Lung (tissue), 12 donors: ENCODE measurements around the gene PTPMT1. TPM values are rescaled to one million over a fixed set of nuclear protein-coding genes. Genes with fewer than 3 reads are reported as not detected.
"Not testable (repeated sequence)": the region's sequence is repeated elsewhere in the genome, so short reads cannot be mapped to it uniquely, and the experiment has no call there.

Source experiments
- ATAC-seq: fragments of 200-7000 bp; cut with Tn5 transposase; one replicate; pipeline ENCODE4 v1.9.1; 2020; ENCODE audit warnings: moderate number of reproducible peaks; ENCODE audit not compliant: insufficient read depth, low FRiP score
- DNase-seq, 3 donors: peaks; one replicate each; pipeline ENCODE4 v3.0.0-alpha.2; 2013 to 2017
- H3K27ac ChIP-seq, 2 donors: one replicate each; pipeline ENCODE4 v1.5.1; 2013; ENCODE audit warnings: mild to moderate bottlenecking in 2 of 2, moderate library complexity in 2 of 2, control low read depth in 1 of 2, inconsistent platforms in 1 of 2, low read depth in 1 of 2, low read length in 1 of 2
- H3K27me3 ChIP-seq, 3 donors: one replicate each; pipeline ENCODE4 v1.5.1; 2013; ENCODE audit warnings: low read length in 2 of 3; ENCODE audit not compliant: control insufficient read depth in 3 of 3, insufficient read depth in 3 of 3
- H3K36me3 ChIP-seq, 4 donors: one replicate each; pipeline ENCODE4 v1.5.1; 2013; ENCODE audit warnings: low read length in 4 of 4, mild to moderate bottlenecking in 1 of 4, moderate library complexity in 1 of 4; ENCODE audit not compliant: control insufficient read depth in 4 of 4, insufficient read depth in 4 of 4
- H3K4me1 ChIP-seq, 5 donors: one replicate each; pipeline ENCODE4 v1.5.1; 2013; ENCODE audit warnings: low read length in 5 of 5, mild to moderate bottlenecking in 2 of 5, moderate library complexity in 1 of 5; ENCODE audit not compliant: control insufficient read depth in 5 of 5, insufficient read depth in 5 of 5
- H3K4me3 ChIP-seq: one replicate; pipeline ENCODE4 v1.5.1; 2013; ENCODE audit warnings: mild to moderate bottlenecking, control low read depth, moderate library complexity
- H3K9ac ChIP-seq, 2 donors: one replicate each; pipeline ENCODE4 v1.5.1; 2013; ENCODE audit warnings: low read length in 2 of 2, control low read depth in 1 of 2; ENCODE audit not compliant: insufficient read depth in 1 of 2
- H3K9me3 ChIP-seq, 4 donors: one replicate each; pipeline ENCODE4 v1.5.1; 2013; ENCODE audit warnings: low read length in 3 of 4, mild to moderate bottlenecking in 1 of 4, moderate library complexity in 1 of 4; ENCODE audit not compliant: control insufficient read depth in 4 of 4, insufficient read depth in 3 of 4
- WGBS, 2 donors: extraction: QIAGEN DNeasy Blood & Tissue Kit; methylation state at CpG; one replicate each; pipeline ENCODE4 v1.1.7; 2013; 5-methylcytosine and 5-hydroxymethylcytosine counted together
- polyA plus RNA-seq, 2 donors: library from polyadenylated mRNA; stranded (reverse); fragments of 200-250 nt; gene quantifications; one replicate each; pipeline ENCODE4 v1.2.1, GENCODE V29; 2013
- total RNA-seq, 2 donors: library from RNA; depleted of rRNA in 1 of 2; stranded (reverse); fragments of >200 nt in 1 of 2; gene quantifications; one replicate each; pipeline ENCODE4 v1.2.1, GENCODE V29; 2014 to 2021
- TF ChIP-seq, protein P1 (sequence below): IDR thresholded peaks from 2 replicates; pipeline ENCODE4 v1.5.1; 2012; ENCODE audit warnings: mild to moderate bottlenecking; ENCODE audit errors: control extremely low read depth, extremely low read depth
- donor health status: control.
- donor health status: control.
- donor health status: Bipolar disorder and iron deficiency.
- donor health status: healthy.
- donor health status: DM: yes; HTN: yes; CAD: no.

PTPMT1 gene
- total and polyA plus RNA-seq, 4 donors = 45.1 to 91.6 (median 68.5) TPM

DNA sequence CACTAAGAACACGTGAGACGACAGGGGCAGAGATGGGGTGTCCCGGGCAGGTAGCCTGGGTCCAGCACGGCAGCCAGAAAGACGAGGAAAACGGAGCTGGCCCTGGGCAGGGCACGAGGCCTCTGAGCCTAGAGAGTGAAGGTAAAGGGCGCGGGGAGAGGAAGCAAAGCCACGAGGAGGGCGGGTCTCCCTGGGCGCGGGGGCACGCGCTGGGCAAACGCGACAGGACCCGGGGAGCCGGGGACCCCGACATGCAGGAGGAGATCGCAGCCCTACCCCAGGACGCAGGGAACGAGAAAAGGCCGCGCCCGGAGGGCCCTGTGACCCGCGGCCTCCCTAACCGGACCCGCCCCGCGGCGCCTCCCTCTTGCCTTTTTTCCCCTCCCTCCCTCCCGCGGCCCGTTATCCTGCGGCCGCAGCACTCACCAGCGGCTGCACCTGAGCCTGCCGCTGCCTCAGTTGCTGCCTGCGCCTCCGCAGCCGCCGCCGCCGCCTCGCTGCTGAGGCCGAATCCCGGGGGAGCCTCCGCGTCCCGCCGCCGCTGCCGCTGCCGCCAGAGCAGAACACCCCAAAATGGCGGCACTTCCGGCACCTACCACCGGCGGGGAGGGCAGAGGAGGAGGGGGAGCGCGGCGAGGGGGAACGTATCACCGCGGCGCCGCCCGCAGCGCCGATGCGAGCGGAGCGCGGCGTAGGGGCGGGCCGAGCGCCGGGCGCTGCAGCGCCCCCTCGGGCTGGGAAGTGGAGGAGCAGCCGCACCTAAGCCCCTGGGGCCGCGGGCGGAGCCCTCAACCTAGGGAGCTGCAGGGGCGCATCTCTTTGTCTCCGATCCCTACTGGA, 12.6 kb upstream of the PTPMT1 start, which contains the start of gene CELF1:
Gene CELF1 (minus strand): TSS at position 567 of the 840 bp plus-strand sequence. CDS start 53,609 bp downstream, outside the sequence.
- Histone ChIP-seq H3K4me3 (peak within 1 kb of the TSS; percentile 96), H3K9ac (peak within 1 kb of the TSS; percentile 75 to 95), H3K9me3 (no peaks in the 10 kb centered on the region), H3K27ac (peak within 1 kb of the TSS; percentile 93 to 98), H3K36me3 (peaks cover 0 to 2% (median 0%) of the 10 kb centered on the region in 4 donors), H3K4me1 (peaks cover 0 to 22% (median 6%) of the 10 kb centered on the region in 5 donors), H3K27me3 (no peaks in the 10 kb centered on the region)
- peak; percentile 94 to 95 (median 94) for DNase-seq
- TF ChIP-seq, protein P1, sequence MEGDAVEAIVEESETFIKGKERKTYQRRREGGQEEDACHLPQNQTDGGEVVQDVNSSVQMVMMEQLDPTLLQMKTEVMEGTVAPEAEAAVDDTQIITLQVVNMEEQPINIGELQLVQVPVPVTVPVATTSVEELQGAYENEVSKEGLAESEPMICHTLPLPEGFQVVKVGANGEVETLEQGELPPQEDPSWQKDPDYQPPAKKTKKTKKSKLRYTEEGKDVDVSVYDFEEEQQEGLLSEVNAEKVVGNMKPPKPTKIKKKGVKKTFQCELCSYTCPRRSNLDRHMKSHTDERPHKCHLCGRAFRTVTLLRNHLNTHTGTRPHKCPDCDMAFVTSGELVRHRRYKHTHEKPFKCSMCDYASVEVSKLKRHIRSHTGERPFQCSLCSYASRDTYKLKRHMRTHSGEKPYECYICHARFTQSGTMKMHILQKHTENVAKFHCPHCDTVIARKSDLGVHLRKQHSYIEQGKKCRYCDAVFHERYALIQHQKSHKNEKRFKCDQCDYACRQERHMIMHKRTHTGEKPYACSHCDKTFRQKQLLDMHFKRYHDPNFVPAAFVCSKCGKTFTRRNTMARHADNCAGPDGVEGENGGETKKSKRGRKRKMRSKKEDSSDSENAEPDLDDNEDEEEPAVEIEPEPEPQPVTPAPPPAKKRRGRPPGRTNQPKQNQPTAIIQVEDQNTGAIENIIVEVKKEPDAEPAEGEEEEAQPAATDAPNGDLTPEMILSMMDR = peak; percentile 69
- WGBS, 2 donors = 1% methylated on average over 83 to 89 of the region's 89 CpGs
- ATAC-seq = peak; percentile 99

DNA sequence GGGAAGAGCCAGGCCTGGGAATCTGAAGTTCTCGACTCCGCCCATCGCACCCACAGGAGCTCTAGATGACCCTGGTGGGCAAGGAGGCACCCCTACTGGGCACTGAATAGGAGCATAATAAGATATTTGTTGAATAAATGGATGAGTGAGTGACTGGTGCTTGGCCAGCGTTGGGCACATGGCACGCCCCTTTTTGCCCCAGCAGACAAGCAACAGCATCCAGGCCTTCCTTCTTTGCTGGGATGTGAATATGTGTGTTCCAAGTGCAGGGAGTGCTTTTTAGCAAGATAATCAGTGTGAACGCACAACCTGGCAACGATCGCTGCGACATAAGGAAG, 12.0 kb upstream of the PTPMT1 start:
- H3K27ac ChIP-seq = peak overlapping the region; percentile 24 to 78
- DNase-seq = no peak
- peak overlapping the region; percentile 35 for H3K4me3 ChIP-seq
- H3K4me1 ChIP-seq = peaks cover 0 to 21% (median 6%) of the 10 kb centered on the region in 5 donors
- H3K27me3 ChIP-seq = no peaks in the 10 kb centered on the region
- 17 to 19% methylated on average over 9 of the region's 9 CpGs for WGBS, 2 donors
- H3K36me3 ChIP-seq = peaks cover 0 to 2% (median 0%) of the 10 kb centered on the region in 4 donors
- TF ChIP-seq, protein P1 = no peak
- ATAC-seq = peak; percentile 2
- H3K9me3 ChIP-seq = no peaks in the 10 kb centered on the region
- peak overlapping the region in 1 of 2 donors; percentile 75 for H3K9ac ChIP-seq

DNA sequence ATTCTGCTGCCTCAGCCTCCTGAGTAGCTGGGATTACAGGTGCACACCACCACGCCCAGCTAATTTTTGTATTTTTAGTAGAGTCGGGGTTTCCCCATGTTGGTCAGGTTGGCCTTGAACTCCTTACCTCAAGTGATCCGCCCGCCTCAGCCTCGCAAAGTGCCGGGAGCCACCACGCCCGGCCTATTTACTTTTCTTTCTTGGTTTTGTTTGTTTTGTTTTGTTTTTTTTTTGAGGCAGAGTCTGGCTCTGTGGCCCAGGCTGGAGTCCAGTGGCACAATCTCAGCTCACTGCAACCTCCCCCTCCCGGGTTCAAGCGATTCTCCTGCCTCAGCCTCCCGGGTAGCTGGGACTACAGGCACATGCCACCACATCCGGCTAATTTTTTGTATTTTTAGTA, 8.4 kb upstream of the PTPMT1 start:
- ATAC-seq, H3K36me3 ChIP-seq, H3K27me3 ChIP-seq, H3K9ac ChIP-seq, H3K27ac ChIP-seq, H3K9me3 ChIP-seq, H3K4me3 ChIP-seq, DNase-seq, H3K4me1 ChIP-seq: not testable (repeated sequence)
- WGBS, 2 donors = 89 to 95% methylated on average over 12 of the region's 12 CpGs

DNA sequence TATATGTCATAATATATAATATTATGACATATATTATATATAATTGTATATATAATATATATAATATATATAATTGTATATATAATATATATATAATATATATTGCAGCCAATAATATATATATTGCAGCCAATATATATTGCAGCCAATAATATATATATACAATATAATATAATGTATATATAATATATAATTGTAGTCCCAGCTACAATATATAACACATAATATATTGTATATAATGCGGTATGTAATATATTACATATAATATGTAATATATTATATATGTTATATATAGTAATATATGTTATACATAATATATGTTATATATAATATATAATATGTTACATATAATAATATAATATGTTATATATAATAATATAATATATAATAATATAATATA, 6.7 kb upstream of the PTPMT1 start:
- TF ChIP-seq, protein P1 = no peak
- Histone ChIP-seq H3K4me1 (peaks cover 0 to 2% (median 0%) of the 10 kb centered on the region in 5 donors), H3K9me3 (no peaks in the 10 kb centered on the region), H3K27ac (no peak overlapping the region), H3K4me3 (no peak overlapping the region), H3K9ac (no peak overlapping the region), H3K27me3 (no peaks in the 10 kb centered on the region), H3K36me3 (no peaks in the 10 kb centered on the region)
- 98% methylated on average over 1 of the region's 1 CpG for WGBS, 2 donors
- no peak for ATAC-seq
- no peak for DNase-seq
